ENCODE data around the gene SHANK1. TPM values are rescaled to one million over a fixed set of nuclear protein-coding genes. Genes with fewer than 3 reads are reported as not detected.

Gene SHANK1
- total and polyA plus RNA-seq, 2 of the 4 experiments (the other 2 are of a cell fraction) = 6.1 to 6.7 TPM

DNA sequence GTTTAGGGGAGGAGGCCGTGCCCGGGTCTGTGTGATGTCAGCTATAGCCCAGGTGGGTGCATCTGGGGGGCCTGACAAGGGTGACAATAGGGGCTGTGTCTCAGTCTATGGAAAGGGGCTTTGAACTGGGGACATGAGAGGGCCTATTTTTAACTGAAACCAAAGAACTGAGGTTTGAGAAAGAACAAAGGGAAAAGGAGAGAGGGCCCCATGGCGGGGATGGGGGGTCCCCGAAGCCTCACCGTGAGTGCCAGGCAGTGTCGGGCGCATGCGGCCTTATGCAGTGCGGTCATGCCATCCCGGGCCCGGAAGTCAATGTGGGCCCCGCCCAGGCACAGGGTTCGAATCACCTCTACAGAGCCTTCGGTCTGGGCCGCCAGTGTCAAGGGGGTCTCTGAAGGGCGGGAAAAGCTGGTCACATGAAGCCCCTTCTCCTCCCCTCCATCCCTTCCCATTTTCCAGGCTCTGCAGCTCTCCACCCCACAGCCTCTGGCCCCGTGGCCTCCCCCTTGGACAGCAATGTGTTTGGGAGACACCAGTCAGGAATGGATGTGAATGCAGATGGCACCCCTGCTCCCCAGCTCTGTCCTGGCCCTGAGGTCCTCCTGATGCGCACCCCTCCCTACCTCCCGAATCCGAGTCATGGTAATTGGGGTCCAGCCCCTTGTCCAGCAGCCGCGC lies 5.9 kb downstream of the SHANK1 start:
- Histone ChIP-seq H3K27ac (ENCODE audit: insufficient read depth, low read length) (no peak overlapping the region), H3K18ac (ENCODE audit: low read depth, low read length) (no peak overlapping the region), H3K36me3 (ENCODE audit: control insufficient read depth, insufficient read depth, low read length) (peaks cover 4% of the 10 kb centered on the region), H3K4ac (ENCODE audit: low read depth, low read length) (no peak overlapping the region), H3K9me3 (ENCODE audit: control insufficient read depth, insufficient read depth, low read length) (no peaks in the 10 kb centered on the region), H2AK5ac (ENCODE audit: low read depth, low read length) (no peak overlapping the region), H4K20me1 (ENCODE audit: insufficient read depth, low read length) (0 out of 2 replicates have a peak, but pooled peaks cover 3% of the 10 kb centered on the region), H3K14ac (replicated peaks; ENCODE audit: low read depth, low read length) (no peak overlapping the region), H3K79me1 (ENCODE audit: low read depth in 1 of 2, low read length in 2 of 2) (peaks cover 0 to 8% of the 10 kb centered on the region in 2 experiments; a peak in 1 of 4 replicates), H3K27me3 (ENCODE audit: control insufficient read depth, insufficient read depth, low read length) (no peaks in the 10 kb centered on the region), H4K5ac (ENCODE audit: low read depth, low read length) (no peak overlapping the region), H3K4me1 (ENCODE audit: control insufficient read depth, insufficient read depth, low read length) (peaks cover 2% of the 10 kb centered on the region; the same call in 1 of the 2 replicates), H3K56ac (ENCODE audit: extremely low read depth, insufficient read depth, low read length) (no peak overlapping the region), H3K9me1 (ENCODE audit: insufficient read depth, low read length) (no peaks in the 10 kb centered on the region; the same call in 1 of the 2 replicates), H2BK5ac (ENCODE audit: low read depth, low read length, poor library complexity, severe bottlenecking) (no peak overlapping the region), H2BK120ac (ENCODE audit: low read depth, low read length) (no peak overlapping the region), H4K8ac (ENCODE audit: low read depth in 2 of 2, low read length in 2 of 2) (no peak overlapping the region), H2AFZ (replicated peaks; ENCODE audit: low read length, poor library complexity) (no peak overlapping the region), H2BK15ac (ENCODE audit: low read depth, low read length) (no peak overlapping the region), H3K4me3 (ENCODE audit: insufficient read depth, low read depth, low read length) (no peak overlapping the region), H2BK20ac (ENCODE audit: low read depth, low read length) (no peak overlapping the region), H3K9ac (ENCODE audit: low read depth, low read length) (no peak overlapping the region), H2AK9ac (replicated peaks; ENCODE audit: low read depth, low read length, poor library complexity) (no peak overlapping the region), H3K4me2 (ENCODE audit: low read depth, low read length) (no peak overlapping the region), H4K91ac (ENCODE audit: insufficient read depth, low read depth, low read length) (no peak overlapping the region), H3K23ac (ENCODE audit: low read depth, low read length) (no peak overlapping the region)
- ChIA-PET CTCF (interaction anchor here (0.6 to 1.1 kb wide), 2 partner anchors 11 to 52 kb away, joined by 3 to 6 read pairs; no protein-coding TSS in a partner anchor), POLR2A (ENCODE audit: unreplicated experiment) (no interaction called here)
- DNase-seq = no peak
- dilution Hi-C loops (cut with HindIII; ENCODE audit: low sequenced_read_pairs, unreplicated experiment) = no loop called here
- TF ChIP-seq RCOR1 (IDR thresholded peaks at IDR 0.05; ENCODE audit: insufficient replicate concordance, low read length) (no peak), CHD1 (IDR thresholded peaks at IDR 0.05; ENCODE audit: low read depth, low read length) (no peak), CEBPB (IDR thresholded peaks at IDR 0.05; ENCODE audit: low read depth, low read length) (no peak), RFX5 (IDR thresholded peaks at IDR 0.05; ENCODE audit: low read depth, low read length) (no peak), MAFK (IDR thresholded peaks at IDR 0.05; ENCODE audit: low read depth, low read length) (no peak)
- no peak for ATAC-seq (ENCODE audit: low read depth)
- no TSS peak for BruUV-seq (replicated peaks)
- intact Hi-C loops (cut with micrococcal nuclease) = no loop called here
- in situ Hi-C loops (cut with MboI; ENCODE audit: low sequenced_read_pairs) = no loop called here
- WGBS, 2 experiments (ENCODE audit: extremely low coverage in 2 of 2, insufficient read length in 1 of 2) = 89% methylated on average over 5 of the region's 22 CpGs; no CpG with 5 or more reads in 1 of the 2 experiments
